ENCODE data around the gene HECTD1.

DNA sequence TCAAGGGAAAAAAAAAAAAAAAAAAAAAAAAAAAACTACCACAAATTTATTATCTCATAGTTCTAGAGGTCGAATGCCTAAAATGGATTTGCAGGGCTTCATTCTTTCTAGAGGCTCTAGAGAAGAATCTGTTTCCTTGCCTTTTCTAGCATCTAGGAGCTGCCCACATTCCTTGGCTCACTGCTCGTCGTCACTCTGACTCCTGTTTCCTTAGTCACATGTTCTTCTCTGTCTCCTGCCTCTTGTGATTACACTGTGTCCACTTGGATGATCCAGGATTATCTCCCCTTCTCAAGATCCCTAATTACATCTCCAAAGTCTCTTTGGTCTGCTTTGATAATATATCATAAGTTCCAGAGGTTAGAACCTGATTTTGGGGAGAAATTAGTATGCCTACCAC, 88.7 kb downstream of the HECTD1 start:
- TF ChIP-seq SIN3A (IDR thresholded peaks at IDR 0.05; ENCODE audit: borderline replicate concordance, insufficient read depth, low read depth, low read length) (no peak), TCF7L2 (IDR thresholded peaks at IDR 0.05; ENCODE audit: low read depth, low read length) (no peak), POLR2AphosphoS5 (IDR thresholded peaks at IDR 0.05; ENCODE audit: low read depth, low read length) (no peak)
- TF ChIP-seq, protein P1, sequence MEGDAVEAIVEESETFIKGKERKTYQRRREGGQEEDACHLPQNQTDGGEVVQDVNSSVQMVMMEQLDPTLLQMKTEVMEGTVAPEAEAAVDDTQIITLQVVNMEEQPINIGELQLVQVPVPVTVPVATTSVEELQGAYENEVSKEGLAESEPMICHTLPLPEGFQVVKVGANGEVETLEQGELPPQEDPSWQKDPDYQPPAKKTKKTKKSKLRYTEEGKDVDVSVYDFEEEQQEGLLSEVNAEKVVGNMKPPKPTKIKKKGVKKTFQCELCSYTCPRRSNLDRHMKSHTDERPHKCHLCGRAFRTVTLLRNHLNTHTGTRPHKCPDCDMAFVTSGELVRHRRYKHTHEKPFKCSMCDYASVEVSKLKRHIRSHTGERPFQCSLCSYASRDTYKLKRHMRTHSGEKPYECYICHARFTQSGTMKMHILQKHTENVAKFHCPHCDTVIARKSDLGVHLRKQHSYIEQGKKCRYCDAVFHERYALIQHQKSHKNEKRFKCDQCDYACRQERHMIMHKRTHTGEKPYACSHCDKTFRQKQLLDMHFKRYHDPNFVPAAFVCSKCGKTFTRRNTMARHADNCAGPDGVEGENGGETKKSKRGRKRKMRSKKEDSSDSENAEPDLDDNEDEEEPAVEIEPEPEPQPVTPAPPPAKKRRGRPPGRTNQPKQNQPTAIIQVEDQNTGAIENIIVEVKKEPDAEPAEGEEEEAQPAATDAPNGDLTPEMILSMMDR (IDR thresholded peaks at IDR 0.05) = no peak
- TF ChIP-seq, protein P2, sequence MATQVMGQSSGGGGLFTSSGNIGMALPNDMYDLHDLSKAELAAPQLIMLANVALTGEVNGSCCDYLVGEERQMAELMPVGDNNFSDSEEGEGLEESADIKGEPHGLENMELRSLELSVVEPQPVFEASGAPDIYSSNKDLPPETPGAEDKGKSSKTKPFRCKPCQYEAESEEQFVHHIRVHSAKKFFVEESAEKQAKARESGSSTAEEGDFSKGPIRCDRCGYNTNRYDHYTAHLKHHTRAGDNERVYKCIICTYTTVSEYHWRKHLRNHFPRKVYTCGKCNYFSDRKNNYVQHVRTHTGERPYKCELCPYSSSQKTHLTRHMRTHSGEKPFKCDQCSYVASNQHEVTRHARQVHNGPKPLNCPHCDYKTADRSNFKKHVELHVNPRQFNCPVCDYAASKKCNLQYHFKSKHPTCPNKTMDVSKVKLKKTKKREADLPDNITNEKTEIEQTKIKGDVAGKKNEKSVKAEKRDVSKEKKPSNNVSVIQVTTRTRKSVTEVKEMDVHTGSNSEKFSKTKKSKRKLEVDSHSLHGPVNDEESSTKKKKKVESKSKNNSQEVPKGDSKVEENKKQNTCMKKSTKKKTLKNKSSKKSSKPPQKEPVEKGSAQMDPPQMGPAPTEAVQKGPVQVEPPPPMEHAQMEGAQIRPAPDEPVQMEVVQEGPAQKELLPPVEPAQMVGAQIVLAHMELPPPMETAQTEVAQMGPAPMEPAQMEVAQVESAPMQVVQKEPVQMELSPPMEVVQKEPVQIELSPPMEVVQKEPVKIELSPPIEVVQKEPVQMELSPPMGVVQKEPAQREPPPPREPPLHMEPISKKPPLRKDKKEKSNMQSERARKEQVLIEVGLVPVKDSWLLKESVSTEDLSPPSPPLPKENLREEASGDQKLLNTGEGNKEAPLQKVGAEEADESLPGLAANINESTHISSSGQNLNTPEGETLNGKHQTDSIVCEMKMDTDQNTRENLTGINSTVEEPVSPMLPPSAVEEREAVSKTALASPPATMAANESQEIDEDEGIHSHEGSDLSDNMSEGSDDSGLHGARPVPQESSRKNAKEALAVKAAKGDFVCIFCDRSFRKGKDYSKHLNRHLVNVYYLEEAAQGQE (IDR thresholded peaks at IDR 0.05; ENCODE audit: insufficient read depth in 1 of 2, low read depth in 2 of 2, low read length in 1 of 2) = no peak

Measured in Panc1 (cell line).